Activated CD4-positive, alpha-beta memory T cell treated with anti-CD3 and anti-CD28 coated beads, Interleukin-2, amount 10 ng/mL, durations not matched to agents 7 days and 5 days (primary cell): ENCODE measurements around the gene CASS4. TPM values are rescaled to one million over a fixed set of nuclear protein-coding genes. Genes with fewer than 3 reads are reported as not detected.

Source experiments
- CTCF ChIA-PET: fragments of 350-600 bp; sonication (Branson Sonifier 250); formaldehyde crosslinking; loops from one replicate; lab custom pipeline; 2021; ENCODE audit warnings: antibody characterized with exemption, inconsistent platforms; lab: Charles Lee
- POLR2A ChIA-PET: fragments of 350-600 bp; sonication (Branson Sonifier 250); formaldehyde crosslinking; loops from one replicate; lab custom pipeline; 2021; ENCODE audit warnings: antibody characterized with exemption; lab: Charles Lee
- DNase-seq: peaks from one replicate; pipeline ENCODE4 v3.0.0-alpha.2; 2020
- H3K27ac Mint-ChIP-seq: one replicate; pipeline ENCODE4 v1.8.0; 2021; ENCODE audit warnings: mild to moderate bottlenecking, mixed read lengths
- H3K27me3 Mint-ChIP-seq: one replicate; pipeline ENCODE4 v1.8.0; 2021; ENCODE audit warnings: mixed read lengths
- H3K36me3 Mint-ChIP-seq: one replicate; pipeline ENCODE4 v1.8.0; 2021; ENCODE audit warnings: low read depth, mixed read lengths
- H3K4me1 Mint-ChIP-seq: one replicate; pipeline ENCODE4 v1.8.0; 2021; ENCODE audit warnings: mixed read lengths
- H3K4me3 Mint-ChIP-seq: one replicate; pipeline ENCODE4 v1.8.0; 2021; ENCODE audit warnings: mild to moderate bottlenecking, mixed read lengths
- H3K9me3 Mint-ChIP-seq: one replicate; pipeline ENCODE4 v1.8.0; 2021; ENCODE audit warnings: mixed read lengths
- total RNA-seq, 2 experiments: library from RNA; stranded (reverse); gene quantifications; one replicate each; pipeline ENCODE4 v1.2.3, GENCODE V29; 2021

Gene CASS4
- total RNA-seq, 2 experiments from 2014 or later = 13.2 TPM

GRCh38 chr20:56427797-56428196 is 15.7 kb downstream of the CASS4 start:
- POLR2A ChIA-PET = interaction anchor here (0.9 to 2.9 kb wide), 4 partner anchors 9 to 16 kb away, joined by 3 to 16 read pairs (median 12); partner anchors contain the start of gene CASS4
- no peak overlapping the region for H3K4me3 Mint-ChIP-seq
- peaks cover 54% of the 10 kb centered on the region for H3K4me1 Mint-ChIP-seq
- CTCF ChIA-PET = no interaction called here
- H3K27me3 Mint-ChIP-seq = no peaks in the 10 kb centered on the region
- H3K27ac Mint-ChIP-seq = no peak overlapping the region
- H3K9me3 Mint-ChIP-seq = no peaks in the 10 kb centered on the region
- DNase-seq = no peak
- peaks cover 37% of the 10 kb centered on the region for H3K36me3 Mint-ChIP-seq

- H3K27ac Mint-ChIP-seq = peak overlapping the region; percentile 79
- peaks cover 42% of the 10 kb centered on the region for H3K36me3 Mint-ChIP-seq
- H3K4me1 Mint-ChIP-seq = peaks cover 54% of the 10 kb centered on the region
- CTCF ChIA-PET = no interaction called here
- H3K9me3 Mint-ChIP-seq = no peaks in the 10 kb centered on the region
- DNase-seq = no peak
- no peak overlapping the region for H3K4me3 Mint-ChIP-seq
- POLR2A ChIA-PET = interaction anchor here (0.9 to 2.9 kb wide), 4 partner anchors 10 to 36 kb away, joined by 3 to 16 read pairs (median 10); partner anchors contain the start of genes AURKA, CASS4 and CSTF1
- H3K27me3 Mint-ChIP-seq = no peaks in the 10 kb centered on the region
Observed at GRCh38 chr20:56428410-56428809, 16.4 kb downstream of the CASS4 start.

DNA sequence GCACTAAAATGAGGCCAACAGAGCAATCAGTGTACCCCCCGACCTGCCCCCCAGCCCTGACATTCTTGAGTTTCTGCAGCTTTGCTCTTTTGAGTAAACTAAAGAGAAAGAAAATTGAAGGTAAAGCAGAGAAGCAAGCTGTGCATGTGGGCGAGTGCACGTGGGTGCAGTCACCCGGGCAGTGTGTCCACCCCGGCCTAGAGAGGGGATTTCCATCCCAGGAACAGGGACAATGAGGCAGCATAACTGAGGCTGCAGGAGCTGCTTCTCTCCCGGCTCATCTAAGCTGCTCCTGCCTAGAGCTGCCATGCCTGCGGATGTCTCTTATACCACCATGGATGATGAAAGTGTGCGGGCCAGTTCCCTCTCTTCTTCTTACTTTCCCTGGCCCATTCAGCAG is 16.8 kb downstream of the CASS4 start:
- peaks cover 59% of the 10 kb centered on the region for H3K4me1 Mint-ChIP-seq
- DNase-seq = peak; percentile 14
- POLR2A ChIA-PET = interaction anchor here (0.9 to 2.9 kb wide), 4 partner anchors 10 to 37 kb away, joined by 3 to 16 read pairs (median 10); partner anchors contain the start of genes AURKA, CASS4 and CSTF1
- H3K9me3 Mint-ChIP-seq = no peaks in the 10 kb centered on the region
- H3K4me3 Mint-ChIP-seq = peak overlapping the region; percentile 67
- H3K27ac Mint-ChIP-seq = peak overlapping the region; percentile 79
- peaks cover 45% of the 10 kb centered on the region for H3K36me3 Mint-ChIP-seq
- CTCF ChIA-PET = no interaction called here
- no peaks in the 10 kb centered on the region for H3K27me3 Mint-ChIP-seq

- Mint-ChIP-seq H3K9me3 (peaks cover 3% of the 10 kb centered on the region), H3K27me3 (no peaks in the 10 kb centered on the region), H3K4me3 (peak overlapping the region; percentile 67), H3K4me1 (peaks cover 62% of the 10 kb centered on the region), H3K36me3 (peaks cover 48% of the 10 kb centered on the region), H3K27ac (peak overlapping the region; percentile 79)
- DNase-seq = peak; percentile 18
- ChIA-PET CTCF (no interaction called here), POLR2A (interaction anchor here (1.0 to 2.9 kb wide), 5 partner anchors 11 to 40 kb away, joined by 3 to 16 read pairs (median 5); partner anchors contain the start of gene CASS4)
Observed at GRCh38 chr20:56429502-56429901, 17.4 kb downstream of the CASS4 start.

GRCh38 chr20:56429941-56430340 is 17.9 kb downstream of the CASS4 start:
- POLR2A ChIA-PET = interaction anchor here (1.0 to 2.9 kb wide), 4 partner anchors 11 to 39 kb away, joined by 3 to 16 read pairs (median 4); partner anchors contain the start of gene CASS4
- Mint-ChIP-seq H3K9me3 (peaks cover 3% of the 10 kb centered on the region), H3K4me3 (peak overlapping the region; percentile 67), H3K4me1 (peaks cover 59% of the 10 kb centered on the region), H3K27ac (peak overlapping the region; percentile 79), H3K27me3 (no peaks in the 10 kb centered on the region), H3K36me3 (peaks cover 47% of the 10 kb centered on the region)
- no peak for DNase-seq
- CTCF ChIA-PET = no interaction called here

- DNase-seq = peak; percentile 6
- POLR2A ChIA-PET = interaction anchor here (1.0 to 2.9 kb wide), 4 partner anchors 12 to 39 kb away, joined by 3 to 16 read pairs (median 4); partner anchors contain the start of gene CASS4
- H3K4me1 Mint-ChIP-seq = peaks cover 58% of the 10 kb centered on the region
- peaks cover 48% of the 10 kb centered on the region for H3K36me3 Mint-ChIP-seq
- CTCF ChIA-PET = no interaction called here
- H3K27ac Mint-ChIP-seq = no peak overlapping the region
- no peak overlapping the region for H3K4me3 Mint-ChIP-seq
- peaks cover 3% of the 10 kb centered on the region for H3K9me3 Mint-ChIP-seq
- H3K27me3 Mint-ChIP-seq = no peaks in the 10 kb centered on the region
Observed at GRCh38 chr20:56430461-56430860, 18.4 kb downstream of the CASS4 start.

- no peak for DNase-seq
- Mint-ChIP-seq H3K27ac (no peak overlapping the region), H3K9me3 (peaks cover 3% of the 10 kb centered on the region), H3K4me1 (peaks cover 56% of the 10 kb centered on the region), H3K36me3 (peaks cover 46% of the 10 kb centered on the region), H3K27me3 (no peaks in the 10 kb centered on the region), H3K4me3 (no peak overlapping the region)
- CTCF ChIA-PET = no interaction called here
- POLR2A ChIA-PET = interaction anchor here (1.4 to 2.9 kb wide), 2 partner anchors 12 to 38 kb away, joined by 3 to 16 read pairs; no protein-coding TSS in a partner anchor
Observed at GRCh38 chr20:56430957-56431356, 18.9 kb downstream of the CASS4 start.

- POLR2A ChIA-PET = no interaction called here
Observed at GRCh38 chr20:56431471-56431870, 19.4 kb downstream of the CASS4 start.

DNA sequence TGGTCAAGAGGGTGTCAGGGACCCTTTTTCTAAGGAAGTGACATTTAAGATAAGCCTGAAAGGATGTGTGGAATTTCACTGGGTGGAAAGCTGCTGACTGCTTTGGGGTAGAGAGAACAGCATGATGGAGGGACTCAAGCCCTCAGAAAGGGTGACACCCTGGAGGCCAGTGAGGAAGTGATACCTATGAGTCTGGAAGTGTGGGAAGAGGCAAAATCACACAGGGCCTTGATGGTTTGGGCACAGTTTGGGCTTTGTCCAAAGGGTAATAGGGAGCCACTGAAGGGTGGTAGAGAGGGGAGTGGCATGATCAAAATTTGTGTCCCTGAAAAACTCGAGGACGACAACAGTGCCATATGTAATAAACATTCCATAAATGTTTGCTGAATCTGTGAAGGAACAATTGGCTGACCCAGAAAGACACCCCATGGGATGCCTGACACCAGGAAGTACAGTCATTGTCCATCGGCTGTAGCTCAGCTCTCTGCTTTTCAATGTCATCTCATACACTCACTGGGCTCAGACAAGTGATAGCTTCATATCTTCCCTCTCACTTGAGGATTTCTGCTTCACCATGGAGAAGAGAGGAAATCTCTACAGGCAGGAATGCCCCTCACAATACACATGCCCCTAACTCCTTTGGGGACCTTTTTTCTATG is 21.3 kb downstream of the CASS4 start:
- Mint-ChIP-seq H3K36me3 (peaks cover 53% of the 10 kb centered on the region), H3K27me3 (no peaks in the 10 kb centered on the region), H3K27ac (no peak overlapping the region), H3K4me3 (no peak overlapping the region), H3K9me3 (peaks cover 3% of the 10 kb centered on the region), H3K4me1 (peaks cover 49% of the 10 kb centered on the region)
- ChIA-PET CTCF (no interaction called here), POLR2A (interaction anchor here (0.6 to 1.0 kb wide), 2 partner anchors 21 to 41 kb away, joined by 3 to 4 read pairs; partner anchors contain the start of genes AURKA, CASS4 and CSTF1)
- no peak for DNase-seq

More at GRCh38 chr20:56431471-56431870, 19.4 kb downstream of the CASS4 start:
- Mint-ChIP-seq H3K4me3 (no peak overlapping the region), H3K27me3 (no peaks in the 10 kb centered on the region), H3K27ac (no peak overlapping the region), H3K36me3 (peaks cover 44% of the 10 kb centered on the region), H3K4me1 (peaks cover 55% of the 10 kb centered on the region), H3K9me3 (peaks cover 3% of the 10 kb centered on the region)
- no peak for DNase-seq
- CTCF ChIA-PET = no interaction called here

DNA sequence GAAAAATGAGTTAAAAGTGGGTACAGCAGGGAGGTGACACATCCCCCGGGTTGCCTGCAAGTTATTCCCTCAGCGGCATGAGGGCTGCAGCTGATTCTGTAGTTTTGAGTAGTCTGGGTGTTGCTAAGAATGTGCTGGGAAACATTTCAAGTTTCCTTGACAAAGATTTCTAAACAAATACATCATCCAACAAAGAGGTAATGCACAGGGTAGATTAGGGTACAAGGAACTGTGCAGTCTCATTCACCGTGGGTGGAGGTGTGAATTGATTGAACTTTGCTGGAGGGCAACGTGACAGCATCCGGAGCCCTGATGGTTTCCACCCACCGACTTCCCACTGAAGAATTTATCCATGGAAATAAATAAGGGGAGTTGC is 21.8 kb downstream of the CASS4 start:
- CTCF ChIA-PET = no interaction called here
- H3K4me1 Mint-ChIP-seq = peaks cover 47% of the 10 kb centered on the region
- no peaks in the 10 kb centered on the region for H3K27me3 Mint-ChIP-seq
- DNase-seq = no peak
- no peak overlapping the region for H3K27ac Mint-ChIP-seq
- no peak overlapping the region for H3K4me3 Mint-ChIP-seq
- H3K9me3 Mint-ChIP-seq = peaks cover 3% of the 10 kb centered on the region
- POLR2A ChIA-PET = interaction anchor here (1.0 kb wide), 1 partner anchor 21 kb away, joined by 4 read pairs; the partner anchor contains the start of gene CASS4
- peaks cover 56% of the 10 kb centered on the region for H3K36me3 Mint-ChIP-seq

- no peaks in the 10 kb centered on the region for H3K27me3 Mint-ChIP-seq
- H3K36me3 Mint-ChIP-seq = peaks cover 52% of the 10 kb centered on the region
- ChIA-PET POLR2A (interaction anchor here (1.1 kb wide), 1 partner anchor 17 kb away, joined by 4 read pairs; no protein-coding TSS in a partner anchor), CTCF (no interaction called here)
- no peak overlapping the region for H3K27ac Mint-ChIP-seq
- peaks cover 3% of the 10 kb centered on the region for H3K9me3 Mint-ChIP-seq
- H3K4me3 Mint-ChIP-seq = no peak overlapping the region
- H3K4me1 Mint-ChIP-seq = peaks cover 52% of the 10 kb centered on the region
- no peak for DNase-seq
Observed at GRCh38 chr20:56437196-56437960, 25.3 kb downstream of the CASS4 start.

DNA sequence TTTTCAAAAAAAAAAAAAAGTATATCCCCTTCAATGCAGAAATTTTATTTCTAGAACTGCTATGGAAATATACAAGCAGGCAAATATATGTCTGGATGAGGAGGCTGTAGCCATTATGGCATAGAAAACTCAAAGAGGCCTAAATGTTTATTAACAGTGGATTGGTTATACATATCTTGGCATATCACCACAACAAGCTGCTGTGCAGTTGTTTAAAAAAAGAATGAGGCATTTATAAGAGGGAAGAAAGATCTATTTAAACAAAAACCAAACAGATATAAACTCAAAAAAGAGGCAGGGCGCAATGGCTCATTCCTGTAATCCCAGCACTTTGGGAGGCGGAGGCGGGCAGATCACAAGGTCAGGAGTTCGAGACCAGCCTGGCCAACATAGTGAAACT is 26.2 kb downstream of the CASS4 start:
- POLR2A ChIA-PET = interaction anchor here (2.4 kb wide), 1 partner anchor 19 kb away, joined by 9 read pairs; no protein-coding TSS in a partner anchor
- Mint-ChIP-seq H3K4me3 (no peak overlapping the region), H3K27ac (peak overlapping the region; percentile 22), H3K36me3 (peaks cover 52% of the 10 kb centered on the region), H3K9me3 (peaks cover 3% of the 10 kb centered on the region), H3K4me1 (peaks cover 55% of the 10 kb centered on the region), H3K27me3 (no peaks in the 10 kb centered on the region)
- DNase-seq = no peak
- CTCF ChIA-PET = interaction anchor here (0.6 kb wide), 1 partner anchor 77 kb away, joined by 3 read pairs; no protein-coding TSS in a partner anchor
